Germinal center (tissue), 1 donor: ENCODE data around the gene KIF16B.

Source experiments
- DNase-seq: peaks from one replicate; pipeline ENCODE4 v3.0.0; 2012; ENCODE audit warnings: mixed read lengths, low spot score

KIF16B gene

GRCh38 chr20:16554766-16555543 lies 18.3 kb downstream of the KIF16B start:
- DNase-seq: no peak

GRCh38 chr20:16553684-16554083 lies 19.6 kb downstream of the KIF16B start:
- DNase-seq: no peak

- no peak for DNase-seq
Measured at GRCh38 chr20:16553101-16553500, 20.1 kb downstream of the KIF16B start.

- DNase-seq: no peak
Measured at GRCh38 chr20:16552015-16552414, 21.2 kb downstream of the KIF16B start.

- no peak for DNase-seq
Measured at GRCh38 chr20:16551607-16552006, 21.6 kb downstream of the KIF16B start.

- no peak for DNase-seq
Measured at GRCh38 chr20:16548068-16548672, 25.1 kb downstream of the KIF16B start.

- no peak for DNase-seq
Measured at GRCh38 chr20:16544949-16545348, 28.3 kb downstream of the KIF16B start.

- DNase-seq: no peak
Measured at GRCh38 chr20:16542477-16542876, 30.8 kb downstream of the KIF16B start.

- no peak for DNase-seq
Measured at GRCh38 chr20:16541878-16542277, 31.4 kb downstream of the KIF16B start.

- DNase-seq: no peak
Measured at GRCh38 chr20:16541226-16541625, 32.0 kb downstream of the KIF16B start.

GRCh38 chr20:16539280-16540021 lies 33.8 kb downstream of the KIF16B start:
- DNase-seq: no peak

- DNase-seq: no peak
Measured at GRCh38 chr20:16538779-16539178, 34.5 kb downstream of the KIF16B start.

- no peak for DNase-seq
Measured at GRCh38 chr20:16537918-16538317, 35.3 kb downstream of the KIF16B start.

- no peak for DNase-seq
Measured at GRCh38 chr20:16537025-16537665, 36.1 kb downstream of the KIF16B start.

- DNase-seq: no peak
Measured at GRCh38 chr20:16535277-16535676, 38.0 kb downstream of the KIF16B start.

GRCh38 chr20:16533502-16533901 lies 39.7 kb downstream of the KIF16B start:
- no peak for DNase-seq

GRCh38 chr20:16531485-16531884 lies 41.8 kb downstream of the KIF16B start:
- DNase-seq: no peak

GRCh38 chr20:16530201-16530681 lies 43.0 kb downstream of the KIF16B start:
- no peak for DNase-seq

GRCh38 chr20:16528078-16528477 lies 45.2 kb downstream of the KIF16B start:
- no peak for DNase-seq

- DNase-seq: no peak
Measured at GRCh38 chr20:16527438-16527837, 45.8 kb downstream of the KIF16B start.

GRCh38 chr20:16526433-16527380 lies 46.5 kb downstream of the KIF16B start:
- DNase-seq: no peak
